HepG2 (cell line): Measurements from ENCODE around the gene RRP36. TPM values are rescaled to one million over a fixed set of nuclear protein-coding genes. Genes with fewer than 3 reads are reported as not detected.

Experiments
- DZIP1 ChIP-seq: sonication (generic); formaldehyde crosslinking; IDR thresholded peaks from 2 replicates; pipeline ENCODE4 v1.5.0; 2020; ENCODE audit warnings: mild to moderate bottlenecking, missing genetic modification reagents
- FOXA3 ChIP-seq: IDR thresholded peaks from 2 replicates; pipeline ENCODE4 v1.6.1; 2016; ENCODE audit warnings: missing genetic modification reagents, missing compliant biosample characterization
- MEIS1 ChIP-seq: sonication (generic); formaldehyde crosslinking; IDR thresholded peaks from 2 replicates; pipeline ENCODE4 v1.9.0; 2021; ENCODE audit warnings: mild to moderate bottlenecking, missing genetic modification reagents, moderate library complexity, borderline replicate concordance
- NCOA1 ChIP-seq: sonication (generic); formaldehyde crosslinking; IDR thresholded peaks from 2 replicates; pipeline ENCODE4 v1.9.0; 2021; ENCODE audit warnings: missing genetic modification reagents
- NCOA2 ChIP-seq: sonication (generic); formaldehyde crosslinking; IDR thresholded peaks from 2 replicates; pipeline ENCODE4 v1.8.0; 2022; ENCODE audit warnings: inconsistent platforms
- RBM22 ChIP-seq: fragments of 200-400 bp; formaldehyde crosslinking; optimal IDR thresholded peaks from 2 replicates; pipeline ENCODE3; 2017; ENCODE audit warnings: mild to moderate bottlenecking, low read length, moderate library complexity
- ZNF121 ChIP-seq: sonication (generic); formaldehyde crosslinking; IDR thresholded peaks from 2 replicates; pipeline ENCODE4 v1.5.0; 2020; ENCODE audit warnings: mild to moderate bottlenecking, missing genetic modification reagents
- ZNF570 ChIP-seq: sonication (generic); formaldehyde crosslinking; IDR thresholded peaks from 2 replicates; pipeline ENCODE4 v1.4.0; 2020; ENCODE audit warnings: mild to moderate bottlenecking, missing genetic modification reagents, borderline replicate concordance
- ZNF724P ChIP-seq: sonication (generic); formaldehyde crosslinking; IDR thresholded peaks from 2 replicates; pipeline ENCODE4 v1.8.0; 2022; ENCODE audit warnings: missing genetic modification reagents, borderline replicate concordance
- ZNF816 ChIP-seq: sonication (generic); formaldehyde crosslinking; IDR thresholded peaks from 2 replicates; pipeline ENCODE4 v1.8.0; 2022; ENCODE audit warnings: missing genetic modification reagents, mild to moderate bottlenecking, borderline replicate concordance
- polyA plus RNA-seq, 8 experiments: library from polyadenylated mRNA; depleted of rRNA in 3 of 8; stranded (reverse) in 7 of 8; unstranded in 1 of 8; fragments of >200 nt; fragmentation: Illumina TruSeq in 4 of 8; extraction: Trizol in 4 of 8; gene quantifications; 2 replicates each; pipeline versions ENCODE4 v1.2.1 to v1.2.3, GENCODE V29; 2011 to 2016; ENCODE audit warnings: low read depth in 4 of 8, missing spikeins in 1 of 8, mixed read lengths in 1 of 8; ENCODE audit not compliant: insufficient read depth in 1 of 8
- total RNA-seq, 5 experiments: library from RNA; depleted of rRNA; stranded (reverse); fragments of >200 nt; fragmentation: Illumina TruSeq; extraction: Trizol; gene quantifications; 2 replicates each; pipeline ENCODE4 v1.2.3, GENCODE V29; 2016; ENCODE audit warnings: low read depth in 1 of 5
- TF ChIP-seq, protein P1 (sequence below): sonication (generic); formaldehyde crosslinking; IDR thresholded peaks from 2 replicates; pipeline ENCODE4 v1.5.0; 2020; ENCODE audit warnings: missing genetic modification reagents
- TF ChIP-seq, protein P2 (sequence below): IDR thresholded peaks from 2 replicates; pipeline ENCODE4 v1.6.1; 2012; ENCODE audit warnings: inconsistent platforms

RRP36 gene
- total and polyA plus RNA-seq, 2 of the 13 experiments (the other 11 are each of a cell fraction or from before 2014, with no cell fraction given), result 29.5 to 144 TPM

DNA sequence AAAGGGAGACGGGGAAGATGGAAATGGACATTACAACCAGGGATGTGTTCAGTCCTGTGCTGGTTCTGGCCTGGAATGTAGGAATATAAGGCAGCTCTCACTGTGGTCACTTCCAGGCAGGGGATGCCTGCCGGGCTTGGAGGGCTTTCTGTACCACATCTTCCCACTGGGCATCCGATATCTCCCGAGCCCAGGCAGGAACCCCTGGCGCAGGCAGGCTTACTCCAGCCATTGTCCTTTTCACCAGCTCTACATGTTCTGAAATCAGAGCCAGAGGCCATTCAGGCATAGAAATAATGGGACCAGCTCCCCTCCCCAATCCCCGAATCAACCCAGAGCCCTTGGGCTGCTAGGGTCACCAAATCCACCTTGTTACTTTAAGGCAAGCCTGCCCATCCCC, 9.1 kb upstream of the RRP36 start (continued):
- no peak for TF ChIP-seq NCOA1 (CRISPR knock-in tag)
- TF ChIP-seq, protein P1, sequence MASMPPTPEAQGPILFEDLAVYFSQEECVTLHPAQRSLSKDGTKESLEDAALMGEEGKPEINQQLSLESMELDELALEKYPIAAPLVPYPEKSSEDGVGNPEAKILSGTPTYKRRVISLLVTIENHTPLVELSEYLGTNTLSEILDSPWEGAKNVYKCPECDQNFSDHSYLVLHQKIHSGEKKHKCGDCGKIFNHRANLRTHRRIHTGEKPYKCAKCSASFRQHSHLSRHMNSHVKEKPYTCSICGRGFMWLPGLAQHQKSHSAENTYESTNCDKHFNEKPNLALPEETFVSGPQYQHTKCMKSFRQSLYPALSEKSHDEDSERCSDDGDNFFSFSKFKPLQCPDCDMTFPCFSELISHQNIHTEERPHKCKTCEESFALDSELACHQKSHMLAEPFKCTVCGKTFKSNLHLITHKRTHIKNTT (CRISPR knock-in tag), result no peak
- TF ChIP-seq ZNF570 (CRISPR knock-in tag), result no peak
- no peak for TF ChIP-seq DZIP1 (CRISPR knock-in tag)
- TF ChIP-seq MEIS1 (CRISPR knock-in tag), result no peak
- TF ChIP-seq ZNF816 (CRISPR knock-in tag), result no peak
- no peak for TF ChIP-seq ZNF724P (CRISPR knock-in tag)
- TF ChIP-seq ZNF121 (CRISPR knock-in tag), result no peak
- no peak for TF ChIP-seq FOXA3 (CRISPR knock-in tag)
- TF ChIP-seq RBM22, result peak; percentile 35
- no peak for TF ChIP-seq NCOA2 (CRISPR knock-in tag)
- TF ChIP-seq, protein P2, sequence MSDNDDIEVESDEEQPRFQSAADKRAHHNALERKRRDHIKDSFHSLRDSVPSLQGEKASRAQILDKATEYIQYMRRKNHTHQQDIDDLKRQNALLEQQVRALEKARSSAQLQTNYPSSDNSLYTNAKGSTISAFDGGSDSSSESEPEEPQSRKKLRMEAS, result no peak
